Neural progenitor cell (in vitro differentiated cells): Measurements from ENCODE around the gene CD1C.

Experiments
- EZH2 ChIP-seq: fragments of 200-600 bp; sonication (generic); IDR thresholded peaks from 2 replicates; pipeline ENCODE4 v1.6.1; 2017; ENCODE audit warnings: antibody characterized with exemption, mild to moderate bottlenecking, moderate library complexity
- EZH2phosphoT487 ChIP-seq: fragments of 200-600 bp; sonication (generic); IDR thresholded peaks from 2 replicates; pipeline ENCODE4 v1.6.1; 2017; ENCODE audit warnings: antibody characterized with exemption
- TF ChIP-seq, protein P1 (sequence below): fragments of 200-600 bp; sonication (generic); IDR thresholded peaks from 2 replicates; pipeline ENCODE4 v1.5.1; 2017; ENCODE audit warnings: antibody characterized with exemption, mild to moderate bottlenecking

DNA sequence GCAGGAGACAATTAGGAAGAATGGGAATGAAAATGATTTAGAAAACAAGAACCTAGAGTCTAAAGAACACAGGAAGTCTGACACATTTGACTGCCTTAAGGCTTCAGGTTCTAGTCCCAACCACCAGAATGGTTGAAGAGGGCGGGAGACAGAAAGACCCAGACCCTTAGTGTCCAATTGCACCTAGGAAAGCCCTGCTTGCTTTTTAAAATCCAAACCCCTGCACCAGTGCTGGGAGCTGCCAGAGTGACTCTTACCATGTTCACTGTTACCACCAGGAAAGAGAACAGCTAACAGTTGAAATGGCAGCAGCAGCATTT, 41.3 kb downstream of the CD1C start:
- TF ChIP-seq, protein P1, sequence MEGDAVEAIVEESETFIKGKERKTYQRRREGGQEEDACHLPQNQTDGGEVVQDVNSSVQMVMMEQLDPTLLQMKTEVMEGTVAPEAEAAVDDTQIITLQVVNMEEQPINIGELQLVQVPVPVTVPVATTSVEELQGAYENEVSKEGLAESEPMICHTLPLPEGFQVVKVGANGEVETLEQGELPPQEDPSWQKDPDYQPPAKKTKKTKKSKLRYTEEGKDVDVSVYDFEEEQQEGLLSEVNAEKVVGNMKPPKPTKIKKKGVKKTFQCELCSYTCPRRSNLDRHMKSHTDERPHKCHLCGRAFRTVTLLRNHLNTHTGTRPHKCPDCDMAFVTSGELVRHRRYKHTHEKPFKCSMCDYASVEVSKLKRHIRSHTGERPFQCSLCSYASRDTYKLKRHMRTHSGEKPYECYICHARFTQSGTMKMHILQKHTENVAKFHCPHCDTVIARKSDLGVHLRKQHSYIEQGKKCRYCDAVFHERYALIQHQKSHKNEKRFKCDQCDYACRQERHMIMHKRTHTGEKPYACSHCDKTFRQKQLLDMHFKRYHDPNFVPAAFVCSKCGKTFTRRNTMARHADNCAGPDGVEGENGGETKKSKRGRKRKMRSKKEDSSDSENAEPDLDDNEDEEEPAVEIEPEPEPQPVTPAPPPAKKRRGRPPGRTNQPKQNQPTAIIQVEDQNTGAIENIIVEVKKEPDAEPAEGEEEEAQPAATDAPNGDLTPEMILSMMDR = no peak
- no peak for TF ChIP-seq EZH2
- TF ChIP-seq EZH2phosphoT487 = no peak
